GM21381 (cell line): Measurements from ENCODE around the gene GAPT.

Experiments used
- ATAC-seq: cut with Tn5 transposase; IDR thresholded peaks from one replicate; pipeline ENCODE4 v1.9.1; 2021; ENCODE audit warnings: mild to moderate bottlenecking, moderate library complexity; ENCODE audit not compliant: unreplicated experiment

GAPT gene

GRCh38 chr5:58460732-58461286 lies 30.4 kb upstream of the GAPT start:
- ATAC-seq: peak; percentile 62

- ATAC-seq: no peak
Observed at GRCh38 chr5:58462154-58462553, 29.1 kb upstream of the GAPT start.

GRCh38 chr5:58462623-58463230 lies 28.5 kb upstream of the GAPT start:
- no peak for ATAC-seq

- ATAC-seq: peak; percentile 99
Observed at GRCh38 chr5:58466939-58467338, 24.3 kb upstream of the GAPT start.

- no peak for ATAC-seq
Observed at GRCh38 chr5:58469896-58470295, 21.3 kb upstream of the GAPT start.

GRCh38 chr5:58475404-58475803 lies 15.8 kb upstream of the GAPT start:
- no peak for ATAC-seq

- ATAC-seq: no peak
Observed at GRCh38 chr5:58477760-58478376, 13.4 kb upstream of the GAPT start.

- ATAC-seq: no peak
Observed at GRCh38 chr5:58481066-58481676, 10.1 kb upstream of the GAPT start.

GRCh38 chr5:58481828-58482227 lies 9.4 kb upstream of the GAPT start:
- no peak for ATAC-seq

- no peak for ATAC-seq
Observed at GRCh38 chr5:58482536-58482935, 8.7 kb upstream of the GAPT start.

GRCh38 chr5:58484505-58484904 lies 6.7 kb upstream of the GAPT start:
- ATAC-seq: no peak

- no peak for ATAC-seq
Observed at GRCh38 chr5:58486290-58486689, 4.9 kb upstream of the GAPT start.

- no peak for ATAC-seq
Observed at GRCh38 chr5:58490402-58491050, 709 bp upstream of the GAPT start.

- no peak for ATAC-seq
Observed at GRCh38 chr5:58493141-58493540, 1.9 kb downstream of the GAPT start.

GRCh38 chr5:58496488-58496887 lies 5.3 kb downstream of the GAPT start:
- ATAC-seq: no peak

- ATAC-seq: no peak
Observed at GRCh38 chr5:58497386-58497785, 6.2 kb downstream of the GAPT start.

GRCh38 chr5:58497921-58498320 lies 6.7 kb downstream of the GAPT start:
- no peak for ATAC-seq

GRCh38 chr5:58498340-58498942 lies 7.2 kb downstream of the GAPT start:
- no peak for ATAC-seq

- no peak for ATAC-seq
Observed at GRCh38 chr5:58499231-58499630, 8.0 kb downstream of the GAPT start.

- no peak for ATAC-seq
Observed at GRCh38 chr5:58499941-58500340, 8.7 kb downstream of the GAPT start.

GRCh38 chr5:58501778-58502417 lies 10.7 kb downstream of the GAPT start:
- no peak for ATAC-seq
